ENCODE results near the gene VSNL1. TPM values are rescaled to one million over a fixed set of nuclear protein-coding genes. Genes with fewer than 3 reads are reported as not detected.

Gene VSNL1
- total and polyA plus RNA-seq, 2 experiments from 2014 or later = 0.70 to 1.8 TPM

DNA sequence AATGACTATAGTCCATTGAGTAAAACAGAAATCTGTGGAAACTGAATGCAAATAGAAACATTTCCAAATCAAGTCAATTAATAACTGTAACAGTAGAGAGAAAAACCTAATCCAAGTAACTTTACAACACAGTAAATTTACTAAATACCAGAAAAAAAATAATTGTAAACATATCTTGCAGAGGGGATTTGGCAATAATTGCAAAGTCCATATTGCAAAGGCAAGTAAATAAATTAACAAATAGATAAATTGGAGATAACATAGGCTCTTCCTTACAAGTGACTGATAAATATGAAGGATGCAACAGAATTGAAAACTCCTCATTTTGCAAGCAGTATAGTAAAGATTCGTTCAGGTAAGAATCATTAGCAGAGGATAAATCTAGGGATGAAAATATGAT, 148.1 kb downstream of the VSNL1 start:
- Histone ChIP-seq H3F3A (ENCODE audit: insufficient read depth) (no peaks in the 10 kb centered on the region), H3K9me3 (ENCODE audit: low read depth) (no peaks in the 10 kb centered on the region), H3K79me2 (ENCODE audit: insufficient read depth) (0 out of 2 replicates have a peak, but pooled peaks cover 3% of the 10 kb centered on the region), H3K4me1 (ENCODE audit: insufficient read depth) (no peaks in the 10 kb centered on the region), H3K36me3 (ENCODE audit: low read depth) (peaks cover 35% of the 10 kb centered on the region), H2AFZ (no peak overlapping the region), H3K9me2 (ENCODE audit: insufficient read depth) (no peaks in the 10 kb centered on the region), H3K9ac (no peak overlapping the region), H3K27me3 (replicated peaks; ENCODE audit: insufficient read depth) (no peaks in the 10 kb centered on the region), H3K27ac (no peak overlapping the region), H3K4me2 (ENCODE audit: unreplicated experiment) (no peak overlapping the region), H4K20me1 (ENCODE audit: insufficient read depth) (no peaks in the 10 kb centered on the region), H3K4me3 (no peak overlapping the region)
- TF ChIP-seq EZH2 (IDR thresholded peaks at IDR 0.05; ENCODE audit: insufficient read depth, poor library complexity, severe bottlenecking) = no peak
- no peak for TF ChIP-seq EZH2phosphoT487 (IDR thresholded peaks at IDR 0.05; ENCODE audit: insufficient read depth, low read depth)
- DNase-seq = no peak
- WGBS, 2 experiments (ENCODE audit: low coverage in 1 of 2, low lambda C conversion rate in 2 of 2, missing lambda C conversion rate in 2 of 2) = 81 to 91% methylated on average over 1 of the region's 1 CpG
- in situ Hi-C loops (cut with MboI) = no loop called here

DNA sequence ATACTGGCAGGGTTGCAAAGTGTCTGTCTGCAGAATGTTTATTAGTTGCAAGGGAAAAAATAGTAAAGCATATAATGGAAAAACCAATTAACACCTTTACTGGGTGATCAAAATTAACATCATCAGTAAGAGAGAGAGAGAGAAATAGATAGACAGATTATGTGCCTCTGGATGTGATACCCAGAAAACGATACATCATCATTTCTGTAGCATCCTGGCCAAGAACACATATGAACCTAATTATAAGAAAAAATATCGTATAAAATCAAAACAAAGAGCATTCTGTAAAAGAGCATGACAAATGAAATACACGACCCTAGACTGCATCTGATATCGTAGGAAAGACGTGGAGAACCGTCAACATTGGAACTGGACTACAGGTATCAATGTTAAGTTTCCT, 148.5 kb downstream of the VSNL1 start:
- H3K4me1 ChIP-seq (ENCODE audit: insufficient read depth) = no peaks in the 10 kb centered on the region
- no peaks in the 10 kb centered on the region for H3F3A ChIP-seq (ENCODE audit: insufficient read depth)
- 47 to 51% methylated on average over 6 of the region's 6 CpGs for WGBS, 2 experiments (ENCODE audit: low coverage in 1 of 2, low lambda C conversion rate in 2 of 2, missing lambda C conversion rate in 2 of 2)
- no peak overlapping the region for H3K4me3 ChIP-seq
- no peaks in the 10 kb centered on the region for H4K20me1 ChIP-seq (ENCODE audit: insufficient read depth)
- no peak for DNase-seq
- in situ Hi-C loops (cut with MboI) = no loop called here
- no peak overlapping the region for H3K27ac ChIP-seq
- peaks cover 38% of the 10 kb centered on the region for H3K36me3 ChIP-seq (ENCODE audit: low read depth)
- H2AFZ ChIP-seq = no peak overlapping the region
- H3K79me2 ChIP-seq (ENCODE audit: insufficient read depth) = 0 out of 2 replicates have a peak, but pooled peaks cover 3% of the 10 kb centered on the region
- H3K9ac ChIP-seq = no peak overlapping the region
- no peaks in the 10 kb centered on the region for H3K9me3 ChIP-seq (ENCODE audit: low read depth)
- no peaks in the 10 kb centered on the region for H3K9me2 ChIP-seq (ENCODE audit: insufficient read depth)
- TF ChIP-seq EZH2phosphoT487 (IDR thresholded peaks at IDR 0.05; ENCODE audit: insufficient read depth, low read depth) (no peak), EZH2 (IDR thresholded peaks at IDR 0.05; ENCODE audit: insufficient read depth, poor library complexity, severe bottlenecking) (no peak)
- H3K4me2 ChIP-seq (ENCODE audit: unreplicated experiment) = no peak overlapping the region
- no peaks in the 10 kb centered on the region for H3K27me3 ChIP-seq (replicated peaks; ENCODE audit: insufficient read depth)

DNA sequence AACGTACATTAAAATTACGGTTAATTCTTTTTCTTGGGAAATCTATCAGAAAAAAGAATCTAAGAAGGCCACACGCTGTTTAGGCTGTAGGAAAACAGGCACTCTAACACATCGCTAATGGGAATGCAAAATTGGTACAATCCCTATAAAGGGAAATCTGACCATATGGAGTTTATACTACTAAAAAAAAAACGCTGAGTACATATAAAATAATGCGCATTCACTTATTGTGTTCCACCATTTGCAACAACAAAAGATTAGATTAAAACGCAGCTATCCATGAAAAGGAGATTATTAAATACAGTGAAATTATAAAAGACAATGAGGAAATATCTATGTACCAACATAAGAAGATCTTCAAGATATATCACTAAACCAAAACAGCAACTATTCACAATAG, 150.3 kb downstream of the VSNL1 start:
- no peak for TF ChIP-seq EZH2 (IDR thresholded peaks at IDR 0.05; ENCODE audit: insufficient read depth, poor library complexity, severe bottlenecking)
- no peak for TF ChIP-seq EZH2phosphoT487 (IDR thresholded peaks at IDR 0.05; ENCODE audit: insufficient read depth, low read depth)
- no peak overlapping the region for H3K9ac ChIP-seq
- peaks cover 55% of the 10 kb centered on the region for H3K36me3 ChIP-seq (ENCODE audit: low read depth)
- no peaks in the 10 kb centered on the region for H3K4me1 ChIP-seq (ENCODE audit: insufficient read depth)
- no peak overlapping the region for H3K4me2 ChIP-seq (ENCODE audit: unreplicated experiment)
- H4K20me1 ChIP-seq (ENCODE audit: insufficient read depth) = no peaks in the 10 kb centered on the region
- no peaks in the 10 kb centered on the region for H3K9me3 ChIP-seq (ENCODE audit: low read depth)
- DNase-seq = no peak
- no peaks in the 10 kb centered on the region for H3F3A ChIP-seq (ENCODE audit: insufficient read depth)
- H3K4me3 ChIP-seq = no peak overlapping the region
- no peak overlapping the region for H3K27ac ChIP-seq
- no peak overlapping the region for H2AFZ ChIP-seq
- 97 to 98% methylated on average over 7 of the region's 7 CpGs for WGBS, 2 experiments (ENCODE audit: low coverage in 1 of 2, low lambda C conversion rate in 2 of 2, missing lambda C conversion rate in 2 of 2)
- in situ Hi-C loops (cut with MboI) = no loop called here
- no peaks in the 10 kb centered on the region for H3K9me2 ChIP-seq (ENCODE audit: insufficient read depth)
- H3K79me2 ChIP-seq (ENCODE audit: insufficient read depth) = no peaks in the 10 kb centered on the region
- no peaks in the 10 kb centered on the region for H3K27me3 ChIP-seq (replicated peaks; ENCODE audit: insufficient read depth)

Other genes with a start within 250 kb of the VSNL1 start
- not detected in 2 replicates for gene RAD51AP2, start 22.3 kb upstream of the VSNL1 start, total RNA-seq (2014; rRNA removed; shearing (Covaris generic))
- gene RAD51AP2, start 22.3 kb upstream of the VSNL1 start, polyA plus RNA-seq (2016; fragmentation: Nextera tagmentation; extraction: Ambion mirVana) = not detected in 2 replicates
- gene SMC6, start 213.1 kb downstream of the VSNL1 start, total RNA-seq (2014; rRNA removed; shearing (Covaris generic)) = 21.4 and 22.0 TPM in 2 replicates
- 18.8 and 20.9 TPM in 2 replicates for gene SMC6, start 213.1 kb downstream of the VSNL1 start, polyA plus RNA-seq (2016; fragmentation: Nextera tagmentation; extraction: Ambion mirVana)
- 8.1 and 10.2 TPM in 2 replicates for gene GEN1, start 213.4 kb downstream of the VSNL1 start, total RNA-seq (2014; rRNA removed; shearing (Covaris generic))
- 3.9 and 4.5 TPM in 2 replicates for gene GEN1, start 213.4 kb downstream of the VSNL1 start, polyA plus RNA-seq (2016; fragmentation: Nextera tagmentation; extraction: Ambion mirVana)

Data from GM23248 (cell line).